Pancreas (tissue), 10 donors: ENCODE data around the gene UBQLN4. TPM values are rescaled to one million over a fixed set of nuclear protein-coding genes. Genes with fewer than 3 reads are reported as not detected.
A peak's percentile ranks its signal among the peaks of the same experiment; 100 is the strongest.

Experiments used
- ATAC-seq, 4 donors: fragments of 200-7000 bp; cut with Tn5 transposase; one replicate each; pipeline versions ENCODE4 v1.8.0 to v1.9.1; 2020; ENCODE audit warnings: mild to moderate bottlenecking in 4 of 4, moderate library complexity in 4 of 4
- DNase-seq, 6 donors: peaks; one replicate each; pipeline ENCODE4 v3.0.0-alpha.2; 2020
- FAIRE-seq: peaks from 2 replicates; lab custom pipeline; 2012; peaks lifted over from hg19 to GRCh38; lab: Jason Lieb, UNC
- H3K27ac ChIP-seq, 4 donors: fragments of 200-600 bp; sonication (generic); 1 replicate in 3 of 4; 2 replicates in 1 of 4; pipeline versions ENCODE4 v1.5.0 to v1.8.0; 2020
- H3K27me3 ChIP-seq, 4 donors: fragments of 200-600 bp; one replicate each; pipeline ENCODE4 v1.8.0; 2021
- H3K36me3 ChIP-seq, 3 donors: fragments of 200-600 bp; sonication (generic) in 1 of 3; one replicate each; pipeline versions ENCODE4 v1.5.0 to v1.8.0; 2020 to 2021
- H3K4me1 ChIP-seq, 3 donors: fragments of 200-600 bp; one replicate each; pipeline ENCODE4 v1.8.0; 2021
- H3K4me3 ChIP-seq, 4 donors: fragments of 200-600 bp; sonication (generic) in 2 of 4; one replicate each; pipeline versions ENCODE4 v1.5.0 to v1.8.0; 2020 to 2021
- H3K9me3 ChIP-seq, 4 donors: fragments of 200-600 bp; one replicate each; pipeline ENCODE4 v1.8.0; 2021
- WGBS, 2 donors: extraction: QIAGEN DNeasy Blood & Tissue Kit; methylation state at CpG; one replicate each; pipeline ENCODE4 v1.1.7; 2013; 5-methylcytosine and 5-hydroxymethylcytosine counted together
- intact Hi-C, 3 donors: fragments of 100-400 bp; cut with DNase I; formaldehyde crosslinking; loops; one replicate each; pipeline versions ENCODE4 v1.11.1 to v1.14.2; 2022
- polyA plus RNA-seq, 2 donors: library from polyadenylated mRNA; stranded (reverse); fragments of 200-250 nt; gene quantifications; one replicate each; pipeline ENCODE4 v1.2.3, GENCODE V29; 2013
- total RNA-seq, 6 donors: library from RNA; stranded (reverse); fragmentation: NEBNext Ultra II Directional in 4 of 6; extraction: Animal tissue kit (Norgen Biotek cat#: 25700) in 4 of 6; gene quantifications; one replicate each; pipeline versions ENCODE4 v1.2.1 to v1.2.4, GENCODE V29; 2021 to 2023
- TF ChIP-seq, protein P1 (sequence below), 4 donors: fragments of 200-600 bp; sonication (generic) in 3 of 4; IDR thresholded peaks; one replicate each; pipeline versions ENCODE4 v1.5.0 to v1.8.0; 2021; ENCODE audit warnings: antibody characterized with exemption in 4 of 4
- donor health status: healthy with polysubstance abuse.
- donor health status: DM: no; HTN: no; CAD: no; lungs with moderate emphysema.
- donor health status: DM: no; HTN: no; CAD: no.
- donor health status: control.
- donor health status: control.
- donor health status: Bipolar disorder and iron deficiency.
- donor health status: DM: yes; HTN: yes; CAD: no.
- donor health status: DM: no; HTN: no; CAD: no.
- donor health status: DM: no; HTN: no; CAD: no.
- donor health status: DM: yes; HTN: yes; CAD: no.

The UBQLN4 gene
- total RNA-seq (10 to 100 TPM; 14.1 to 28.2 (median 16.9) TPM), polyA plus RNA-seq (10 to 100 TPM; 18.6 to 24.4 TPM)

DNA sequence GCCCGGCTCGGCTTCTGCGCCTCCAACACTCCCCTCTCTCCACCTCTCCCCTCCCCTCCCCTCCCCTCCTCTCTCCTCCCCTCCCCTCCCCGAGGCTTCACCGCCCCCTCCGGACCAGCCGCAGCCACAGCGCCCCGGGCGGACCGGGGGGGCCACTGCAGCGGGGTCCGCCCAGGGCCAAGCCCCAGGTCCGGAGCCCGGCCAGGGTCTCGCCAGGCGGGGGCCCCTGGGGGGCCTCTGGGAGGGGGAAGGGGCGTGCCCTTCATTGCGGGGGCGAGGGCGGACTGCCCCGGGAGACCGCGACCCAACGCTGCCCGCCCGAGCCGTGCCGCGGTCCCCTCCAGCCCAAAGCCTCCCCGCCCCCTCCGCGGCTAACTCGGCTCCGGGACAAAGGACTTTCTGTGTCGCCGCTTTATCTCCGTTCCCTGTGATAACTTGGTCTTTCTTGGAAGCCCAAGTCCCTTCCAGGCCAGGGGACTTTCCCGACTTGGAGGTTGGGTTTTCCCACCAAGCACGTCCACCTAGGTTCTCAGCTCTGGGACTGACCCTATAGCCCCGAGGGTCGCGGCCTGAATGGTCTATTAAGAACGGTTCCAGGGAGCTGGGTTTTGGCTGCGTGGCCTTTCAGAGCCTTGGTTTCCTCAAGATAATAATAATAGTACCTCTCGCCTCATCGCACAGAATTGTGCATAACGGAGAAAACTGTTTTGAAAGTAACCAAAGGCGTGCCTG is at the start of gene UBQLN4:
TSS of gene UBQLN4 (minus strand) at position 31 of the 732 bp plus-strand sequence. CDS start 97 bp downstream, outside the sequence.
- H3K27me3 ChIP-seq, result no peaks in the 10 kb centered on the region
- peak within 1 kb of the TSS; percentile 57 to 99 (median 92) for H3K4me3 ChIP-seq
- DNase-seq (peak; percentile 87 to 96 (median 92)), ATAC-seq (peak; percentile 78 to 87 (median 86)), FAIRE-seq (no peak)
- intact Hi-C loops, result no loop called here
- 0 to 1% methylated on average over 34 to 47 of the region's 49 CpGs for WGBS, 2 donors
- H3K9me3 ChIP-seq, result no peaks in the 10 kb centered on the region
- H3K4me1 ChIP-seq, result peaks cover 0 to 12% (median 8%) of the 10 kb centered on the region in 3 donors
- H3K27ac ChIP-seq, result peak within 1 kb of the TSS; percentile 89 to 92 (median 90)
- H3K36me3 ChIP-seq, result no peaks in the 10 kb centered on the region
- TF ChIP-seq, protein P1, sequence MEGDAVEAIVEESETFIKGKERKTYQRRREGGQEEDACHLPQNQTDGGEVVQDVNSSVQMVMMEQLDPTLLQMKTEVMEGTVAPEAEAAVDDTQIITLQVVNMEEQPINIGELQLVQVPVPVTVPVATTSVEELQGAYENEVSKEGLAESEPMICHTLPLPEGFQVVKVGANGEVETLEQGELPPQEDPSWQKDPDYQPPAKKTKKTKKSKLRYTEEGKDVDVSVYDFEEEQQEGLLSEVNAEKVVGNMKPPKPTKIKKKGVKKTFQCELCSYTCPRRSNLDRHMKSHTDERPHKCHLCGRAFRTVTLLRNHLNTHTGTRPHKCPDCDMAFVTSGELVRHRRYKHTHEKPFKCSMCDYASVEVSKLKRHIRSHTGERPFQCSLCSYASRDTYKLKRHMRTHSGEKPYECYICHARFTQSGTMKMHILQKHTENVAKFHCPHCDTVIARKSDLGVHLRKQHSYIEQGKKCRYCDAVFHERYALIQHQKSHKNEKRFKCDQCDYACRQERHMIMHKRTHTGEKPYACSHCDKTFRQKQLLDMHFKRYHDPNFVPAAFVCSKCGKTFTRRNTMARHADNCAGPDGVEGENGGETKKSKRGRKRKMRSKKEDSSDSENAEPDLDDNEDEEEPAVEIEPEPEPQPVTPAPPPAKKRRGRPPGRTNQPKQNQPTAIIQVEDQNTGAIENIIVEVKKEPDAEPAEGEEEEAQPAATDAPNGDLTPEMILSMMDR (IDR thresholded peaks at IDR 0.05), result peak; percentile 36 to 56 (median 46)

DNA sequence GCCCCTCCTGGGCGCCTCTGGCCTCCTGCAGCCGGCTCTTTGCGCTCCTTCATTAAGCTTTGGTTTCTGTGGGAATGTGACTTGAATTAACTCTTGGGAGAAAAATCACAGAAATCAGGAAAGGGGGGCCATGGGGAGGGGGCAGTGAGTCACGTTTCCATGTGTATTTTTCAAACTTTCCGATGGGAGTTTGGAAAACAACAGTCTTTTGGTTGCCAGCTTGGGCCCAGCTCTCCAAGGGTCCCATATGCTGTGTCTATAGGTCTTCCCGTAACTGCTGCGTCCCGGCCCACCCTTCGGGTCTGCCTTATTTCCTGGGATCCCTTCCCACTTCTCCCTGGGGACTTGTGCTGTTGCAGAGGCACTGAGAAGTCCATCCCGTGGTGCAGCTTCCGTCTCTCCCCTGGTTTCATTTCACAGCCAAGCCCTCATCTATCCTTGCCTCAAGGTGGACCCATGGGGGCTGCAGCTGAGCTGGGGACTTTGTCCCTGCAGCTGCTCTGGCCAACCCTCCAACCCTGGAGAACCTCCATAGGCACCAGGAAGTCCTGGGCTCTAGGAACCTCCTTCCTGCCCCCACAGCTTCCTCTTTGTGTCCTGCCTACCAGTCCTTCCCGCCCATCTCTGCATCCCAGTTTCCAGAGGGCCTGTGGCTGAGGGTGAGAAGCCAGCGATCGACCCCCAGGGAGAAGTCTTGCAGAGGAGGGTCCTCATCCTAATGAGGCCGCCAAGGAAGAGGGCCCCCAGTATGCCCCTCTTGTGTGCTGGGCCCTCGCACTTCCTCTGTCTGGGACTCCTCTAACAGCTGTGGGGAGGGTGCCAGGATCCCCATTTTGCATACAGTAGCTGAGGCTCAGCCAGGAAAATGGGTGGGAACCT is 49.3 kb upstream of the UBQLN4 start:
- no peaks in the 10 kb centered on the region for H3K9me3 ChIP-seq
- no peaks in the 10 kb centered on the region for H3K27me3 ChIP-seq
- TF ChIP-seq, protein P1 (IDR thresholded peaks at IDR 0.05), result no peak
- intact Hi-C loops, result no loop called here
- peak overlapping the region in 3 of 4 donors; percentile 16 to 98 (median 93) for H3K27ac ChIP-seq
- no peaks in the 10 kb centered on the region for H3K36me3 ChIP-seq
- WGBS, 2 donors, result 80 to 85% methylated on average over 16 of the region's 16 CpGs
- peaks cover 7 to 33% (median 18%) of the 10 kb centered on the region in 3 donors for H3K4me1 ChIP-seq
- H3K4me3 ChIP-seq, result no peak overlapping the region
- ATAC-seq (no peak), DNase-seq (no peak), FAIRE-seq (no peak)

DNA sequence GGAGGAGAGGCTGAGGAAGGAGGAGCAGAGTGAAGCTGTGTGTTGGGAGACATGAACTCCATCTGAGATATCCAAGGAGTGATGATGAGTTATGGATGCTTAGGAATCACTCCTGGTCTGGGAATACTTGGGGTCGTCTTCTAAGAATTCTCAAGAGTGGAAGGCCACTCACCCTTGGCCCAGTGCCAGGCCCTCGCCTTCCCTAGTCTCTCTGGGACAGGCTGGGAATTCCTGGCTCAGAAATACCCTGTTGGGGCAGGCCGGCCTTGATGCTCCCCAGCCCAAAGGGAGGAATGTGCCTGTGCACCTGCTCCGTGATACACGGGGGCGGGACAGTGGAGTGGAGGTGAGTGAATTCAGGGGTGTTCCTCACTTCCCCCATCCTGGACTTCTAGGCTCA is 48.3 kb upstream of the UBQLN4 start:
- peak in 2 of 6 donors; percentile 54 to 71 for DNase-seq
- FAIRE-seq, result no peak
- TF ChIP-seq, protein P1 (IDR thresholded peaks at IDR 0.05), result no peak
- ATAC-seq, result no peak
- no peak overlapping the region for H3K27ac ChIP-seq
- 44 to 48% methylated on average over 6 of the region's 6 CpGs for WGBS, 2 donors
- peaks cover 7 to 29% (median 13%) of the 10 kb centered on the region in 3 donors for H3K4me1 ChIP-seq
- H3K27me3 ChIP-seq, result no peaks in the 10 kb centered on the region
- no peaks in the 10 kb centered on the region for H3K9me3 ChIP-seq
- H3K4me3 ChIP-seq, result no peak overlapping the region
- no peaks in the 10 kb centered on the region for H3K36me3 ChIP-seq
- intact Hi-C loops, result no loop called here

DNA sequence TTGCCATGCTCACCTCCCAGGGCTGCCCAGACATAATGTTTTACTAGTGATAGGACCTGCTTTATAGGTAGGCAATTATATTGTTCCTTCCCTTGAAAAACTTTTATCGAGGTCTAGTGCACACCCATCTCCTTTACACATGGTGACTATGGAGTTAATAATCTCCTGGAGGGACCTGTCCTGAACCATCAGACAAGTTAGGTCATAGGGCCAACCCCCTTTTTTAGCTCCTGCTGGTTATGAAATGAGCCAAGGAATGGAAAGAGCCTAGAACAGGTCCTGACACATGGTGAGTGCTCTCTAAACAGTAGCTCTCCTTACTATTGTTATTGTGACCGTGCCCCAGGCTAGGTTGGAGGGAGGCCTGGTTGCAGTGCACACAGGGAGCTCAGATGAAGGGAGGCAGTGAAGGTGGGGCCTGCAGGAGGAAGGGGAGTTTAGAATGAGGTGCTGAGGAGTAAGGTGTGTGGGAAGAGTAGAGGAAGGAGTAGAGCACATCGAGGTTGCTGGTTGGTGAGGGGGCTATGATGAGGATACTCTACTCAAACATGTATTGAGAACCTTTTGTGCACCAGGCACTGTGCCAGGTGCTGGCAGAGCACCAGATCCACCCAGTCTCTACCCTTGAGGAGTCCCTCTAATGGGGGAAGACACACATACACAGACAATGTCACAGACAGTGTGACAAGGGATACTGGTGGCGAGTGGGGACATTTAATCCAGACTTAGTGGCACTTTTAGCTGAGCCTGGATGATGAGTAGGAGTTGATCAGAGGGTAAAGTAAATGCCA is 46.8 kb upstream of the UBQLN4 start:
- H3K4me3 ChIP-seq, result no peak overlapping the region
- FAIRE-seq, result no peak
- no peak for DNase-seq

More for the DNA sequence above, 46.8 kb upstream of the UBQLN4 start:
- Histone ChIP-seq H3K27ac (no peak overlapping the region), H3K36me3 (no peaks in the 10 kb centered on the region), H3K27me3 (no peaks in the 10 kb centered on the region), H3K9me3 (no peaks in the 10 kb centered on the region), H3K4me1 (peaks cover 1 to 26% (median 12%) of the 10 kb centered on the region in 3 donors)
- 55 to 57% methylated on average over 4 of the region's 4 CpGs for WGBS, 2 donors
- TF ChIP-seq, protein P1 (IDR thresholded peaks at IDR 0.05), result no peak
- intact Hi-C loops, result no loop called here
- no peak for ATAC-seq
